HCT116 (cell line): ENCODE measurements around the gene FOXP1. TPM values are rescaled to one million over a fixed set of nuclear protein-coding genes. Genes with fewer than 3 reads are reported as not detected.

Experiments used
- ATAC-seq: fragments of 200-7000 bp; cut with Tn5 transposase; 2 replicates; pipeline ENCODE4 v1.9.1; 2020; ENCODE audit warnings: mild to moderate bottlenecking, moderate library complexity
- BruUV-seq: library from RNA; stranded (reverse); fragments of 400-500 nt; replicated peaks from 2 replicates; lab custom pipeline; 2021; lab: Mats Ljungman, UMichigan
- CTCF ChIA-PET: fragments of 300-600 bp; sonication (Branson Sonifier 250); formaldehyde crosslinking; loops from one replicate; lab custom pipeline; 2021; ENCODE audit warnings: antibody characterized with exemption; lab: Charles Lee
- POLR2A ChIA-PET: fragments of 300-600, 350-600 bp; sonication (Branson Sonifier 250); formaldehyde crosslinking; loops from one replicate; lab custom pipeline; 2021; ENCODE audit warnings: antibody characterized with exemption; lab: Charles Lee
- RAD21 ChIA-PET, 2 experiments: fragments of 300-600 bp; sonication (Branson Sonifier 250); formaldehyde crosslinking; loops; one replicate each; lab custom pipeline; 2023; ENCODE audit warnings: low total read pairs in 2 of 2; ENCODE audit not compliant: uncharacterized antibody in 2 of 2, unreplicated experiment in 2 of 2, low non-redundant PET in 1 of 2; lab: Charles Lee
- DNase-seq: peaks from one replicate; pipeline ENCODE4 v3.0.0-alpha.2; 2010; ENCODE audit warnings: low read depth, low spot score
- H2AFZ ChIP-seq: fragments of 200-600 bp; shearing (Covaris generic), sonication (generic); 2 replicates; pipeline ENCODE4 v1.6.1; 2017; ENCODE audit warnings: low read depth, mixed run types, mixed read lengths, antibody characterized with exemption, low read length; ENCODE audit not compliant: poor library complexity, severe bottlenecking
- H3K27ac ChIP-seq: 2 replicates; pipeline ENCODE4 v1.5.1; 2012; ENCODE audit warnings: low read depth, low read length
- H3K27me3 ChIP-seq: fragments of 200-600 bp; sonication (generic); 2 replicates; pipeline ENCODE4 v1.6.1; 2016; ENCODE audit warnings: mixed run types, low read length, mixed read lengths; ENCODE audit not compliant: insufficient read depth
- H3K36me3 ChIP-seq, 2 experiments: fragments of 200-500 bp in 1 of 2; fragments of 200-600 bp in 1 of 2; sonication (Bioruptor generic) in 1 of 2; sonication (generic) in 1 of 2; 2 replicates each; pipeline versions ENCODE4 v1.5.1 to v1.6.1; 2014 to 2016; ENCODE audit warnings: low read length in 2 of 2, inconsistent platforms in 1 of 2, mixed read lengths in 1 of 2, mixed run types in 1 of 2; ENCODE audit not compliant: insufficient read depth in 2 of 2, control insufficient read depth in 1 of 2
- H3K4me1 ChIP-seq, 2 experiments: fragments of 200-600 bp in 1 of 2; sonication (generic) in 1 of 2; 2 replicates each; pipeline versions ENCODE4 v1.5.1 to v1.6.1; 2012 to 2017; ENCODE audit warnings: low read length in 2 of 2, inconsistent platforms in 1 of 2, mild to moderate bottlenecking in 1 of 2, mixed read lengths in 1 of 2, mixed run types in 1 of 2, moderate library complexity in 1 of 2; ENCODE audit not compliant: insufficient read depth in 2 of 2, control insufficient read depth in 1 of 2
- H3K4me2 ChIP-seq: fragments of 200-600 bp; sonication (generic); 2 replicates; pipeline ENCODE4 v1.6.1; 2017; ENCODE audit warnings: mixed run types, low read length, mixed read lengths
- H3K4me3 ChIP-seq, 2 experiments: fragments of 200-600 bp in 1 of 2; sonication (generic) in 1 of 2; replicated peaks in 1 of 2; 2 replicates each; pipeline ENCODE4 v1.5.1; 2011 to 2016; ENCODE audit warnings: low read length in 2 of 2, control low read depth in 1 of 2, low read depth in 1 of 2, mild to moderate bottlenecking in 1 of 2, mixed read lengths in 1 of 2, mixed run types in 1 of 2
- H3K79me2 ChIP-seq: fragments of 200-600 bp; sonication (generic); 2 replicates; pipeline ENCODE4 v1.6.1; 2017; ENCODE audit warnings: mild to moderate bottlenecking, mixed run types, low read length, moderate library complexity, mixed read lengths; ENCODE audit not compliant: insufficient read depth
- H3K9ac ChIP-seq: fragments of 200-600 bp; sonication (generic); 2 replicates; pipeline ENCODE4 v1.6.1; 2016; ENCODE audit warnings: low read length, mixed read lengths
- H3K9me2 ChIP-seq: fragments of 200-600 bp; sonication (generic), shearing (Covaris generic); 2 replicates; pipeline ENCODE4 v1.6.1; 2017; ENCODE audit warnings: mixed run types, mild to moderate bottlenecking, moderate library complexity; ENCODE audit not compliant: insufficient read depth
- H3K9me3 ChIP-seq, 2 experiments: fragments of 200-500 bp in 1 of 2; fragments of 200-600 bp in 1 of 2; sonication (Bioruptor generic) in 1 of 2; sonication (generic) in 1 of 2; 2 replicates each; pipeline ENCODE4 v1.6.1; 2014 to 2017; ENCODE audit warnings: low read length in 2 of 2, mixed read lengths in 2 of 2, inconsistent platforms in 1 of 2, low read depth in 1 of 2, mild to moderate bottlenecking in 1 of 2, mixed run types in 1 of 2, moderate library complexity in 1 of 2; ENCODE audit not compliant: control insufficient read depth in 1 of 2, insufficient read depth in 1 of 2
- H4K20me1 ChIP-seq: fragments of 200-600 bp; sonication (generic), shearing (Covaris generic); 2 replicates; pipeline ENCODE4 v1.6.1; 2017; ENCODE audit warnings: mixed run types, mild to moderate bottlenecking, moderate library complexity; ENCODE audit not compliant: insufficient read depth
- intact Hi-C: fragments of 100-400 bp; cut with micrococcal nuclease; formaldehyde crosslinking; loops from 2 replicates; pipeline ENCODE4 v1.10.0; 2022
- total RNA-seq: library from RNA; stranded (reverse); gene quantifications from one replicate; pipeline ENCODE4 v1.2.1, GENCODE V29; 2021; ENCODE audit not compliant: unreplicated experiment
- TF ChIP-seq, protein P1 (sequence below), 3 experiments: fragments of 200-600 bp in 1 of 3; sonication (generic) in 1 of 3; IDR thresholded peaks in 2 of 3; conservative IDR thresholded peaks in 1 of 3; 2 replicates each; pipeline ENCODE4 v1.5.1; 2012 to 2017; ENCODE audit warnings: low read depth in 2 of 3, low read length in 2 of 3, antibody characterized with exemption in 1 of 3, borderline replicate concordance in 1 of 3, control low read depth in 1 of 3, mild to moderate bottlenecking in 1 of 3, mixed read lengths in 1 of 3, mixed run types in 1 of 3, moderate library complexity in 1 of 3; ENCODE audit not compliant: insufficient read depth in 1 of 3
- TF ChIP-seq, protein P2 (sequence below): IDR thresholded peaks from 2 replicates; pipeline ENCODE4 v1.6.1; 2012

FOXP1 gene
- total RNA-seq, 1 experiment from 2014 or later = 11.4 TPM

DNA sequence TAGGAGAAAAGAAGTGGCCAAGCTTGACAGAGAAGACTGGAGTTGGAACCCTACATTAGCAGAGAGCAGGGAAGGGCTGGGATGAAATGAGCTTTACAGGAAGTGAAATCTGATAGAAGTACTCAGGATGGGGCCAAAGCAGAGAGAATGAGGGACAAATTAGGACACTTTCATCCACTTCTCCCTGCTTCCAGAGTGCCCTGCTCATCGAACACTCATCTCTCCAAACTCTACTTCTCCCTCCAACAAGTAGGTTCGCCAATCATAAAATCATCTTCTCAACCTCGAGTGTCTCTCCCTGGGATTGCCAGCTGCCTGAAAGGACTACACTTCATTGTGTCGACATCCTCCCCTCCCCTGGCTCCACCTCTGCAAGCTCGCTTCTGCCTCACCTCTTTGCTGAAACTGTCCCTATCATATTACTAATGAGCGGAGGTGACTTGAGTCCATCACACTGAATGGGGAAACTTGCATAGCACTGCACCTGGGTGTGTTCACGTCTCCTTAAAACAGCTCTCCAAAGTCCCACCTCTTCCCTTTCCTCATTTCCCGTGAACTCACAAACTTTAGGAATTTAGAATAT, 365.8 kb downstream of the FOXP1 start:
- CTCF ChIA-PET = no interaction called here
- intact Hi-C loops = no loop called here
- no peaks in the 10 kb centered on the region for H3K79me2 ChIP-seq
- H2AFZ ChIP-seq = no peak overlapping the region
- H3K9ac ChIP-seq = no peak overlapping the region
- no peak for ATAC-seq
- TF ChIP-seq, protein P1, sequence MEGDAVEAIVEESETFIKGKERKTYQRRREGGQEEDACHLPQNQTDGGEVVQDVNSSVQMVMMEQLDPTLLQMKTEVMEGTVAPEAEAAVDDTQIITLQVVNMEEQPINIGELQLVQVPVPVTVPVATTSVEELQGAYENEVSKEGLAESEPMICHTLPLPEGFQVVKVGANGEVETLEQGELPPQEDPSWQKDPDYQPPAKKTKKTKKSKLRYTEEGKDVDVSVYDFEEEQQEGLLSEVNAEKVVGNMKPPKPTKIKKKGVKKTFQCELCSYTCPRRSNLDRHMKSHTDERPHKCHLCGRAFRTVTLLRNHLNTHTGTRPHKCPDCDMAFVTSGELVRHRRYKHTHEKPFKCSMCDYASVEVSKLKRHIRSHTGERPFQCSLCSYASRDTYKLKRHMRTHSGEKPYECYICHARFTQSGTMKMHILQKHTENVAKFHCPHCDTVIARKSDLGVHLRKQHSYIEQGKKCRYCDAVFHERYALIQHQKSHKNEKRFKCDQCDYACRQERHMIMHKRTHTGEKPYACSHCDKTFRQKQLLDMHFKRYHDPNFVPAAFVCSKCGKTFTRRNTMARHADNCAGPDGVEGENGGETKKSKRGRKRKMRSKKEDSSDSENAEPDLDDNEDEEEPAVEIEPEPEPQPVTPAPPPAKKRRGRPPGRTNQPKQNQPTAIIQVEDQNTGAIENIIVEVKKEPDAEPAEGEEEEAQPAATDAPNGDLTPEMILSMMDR (IDR thresholded peaks at IDR 0.05 in 2 of 3, conservative IDR thresholded peaks at IDR 0.05 in 1 of 3; ENCODE audit: borderline replicate concordance in 1 of 3, insufficient read depth in 1 of 3, low read depth in 2 of 3, low read length in 2 of 3) = no peak
- TF ChIP-seq, all 23 proteins: peak for 0
- BruUV-seq = no TSS peak
- no peak overlapping the region for H3K4me2 ChIP-seq
- RAD21 ChIA-PET = no interaction called here
- no peak for DNase-seq
- no peaks in the 10 kb centered on the region for H3K27me3 ChIP-seq
- H3K9me2 ChIP-seq = no peaks in the 10 kb centered on the region
- H3K27ac ChIP-seq = no peak overlapping the region
- H4K20me1 ChIP-seq = no peaks in the 10 kb centered on the region
- no peaks in the 10 kb centered on the region for H3K36me3 ChIP-seq
- POLR2A ChIA-PET = no interaction called here
- no peaks in the 10 kb centered on the region for H3K9me3 ChIP-seq
- no peak overlapping the region for H3K4me3 ChIP-seq
- no peaks in the 10 kb centered on the region for H3K4me1 ChIP-seq

DNA sequence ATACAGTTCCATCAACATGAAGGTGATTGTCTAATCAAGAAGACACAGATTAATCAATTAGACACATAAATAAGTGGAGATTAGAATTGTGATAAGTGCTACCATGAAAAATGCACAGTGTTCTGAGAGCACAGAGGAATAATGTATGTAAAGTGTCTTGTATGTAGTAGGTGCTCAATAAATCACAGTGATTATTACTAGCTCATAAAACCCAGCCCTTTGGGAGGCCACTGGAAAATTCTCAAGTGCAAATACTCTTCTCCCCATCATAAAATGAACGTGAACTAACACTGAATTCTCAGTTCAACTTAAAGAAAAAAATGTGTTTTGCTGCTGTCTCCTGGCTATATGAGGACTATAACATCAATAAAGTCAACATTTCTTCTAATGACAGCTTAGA, 368.2 kb downstream of the FOXP1 start:
- intact Hi-C loops = no loop called here
- no peaks in the 10 kb centered on the region for H3K9me2 ChIP-seq
- H3K4me1 ChIP-seq = no peaks in the 10 kb centered on the region
- BruUV-seq = no TSS peak
- H3K4me3 ChIP-seq = no peak overlapping the region
- DNase-seq = no peak
- no peak overlapping the region for H2AFZ ChIP-seq
- no peaks in the 10 kb centered on the region for H4K20me1 ChIP-seq
- RAD21 ChIA-PET = no interaction called here
- H3K36me3 ChIP-seq = no peaks in the 10 kb centered on the region
- POLR2A ChIA-PET = no interaction called here
- no peak overlapping the region for H3K9ac ChIP-seq
- TF ChIP-seq, protein P2, sequence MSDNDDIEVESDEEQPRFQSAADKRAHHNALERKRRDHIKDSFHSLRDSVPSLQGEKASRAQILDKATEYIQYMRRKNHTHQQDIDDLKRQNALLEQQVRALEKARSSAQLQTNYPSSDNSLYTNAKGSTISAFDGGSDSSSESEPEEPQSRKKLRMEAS = no peak
- ATAC-seq = no peak
- H3K27ac ChIP-seq = no peak overlapping the region
- H3K4me2 ChIP-seq = no peak overlapping the region
- no peaks in the 10 kb centered on the region for H3K9me3 ChIP-seq
- H3K79me2 ChIP-seq = no peaks in the 10 kb centered on the region
- CTCF ChIA-PET = no interaction called here
- no peaks in the 10 kb centered on the region for H3K27me3 ChIP-seq
